GM18499 (cell line): ENCODE measurements around the gene NFXL1.
"Not testable (repeated sequence)": the region's sequence is repeated elsewhere in the genome, so short reads cannot be mapped to it uniquely, and the experiment has no call there.

ENCODE experiments used
- ATAC-seq: cut with Tn5 transposase; IDR thresholded peaks from one replicate; pipeline ENCODE4 v1.9.1; 2021; ENCODE audit warnings: moderate number of reproducible peaks; ENCODE audit not compliant: insufficient read depth, unreplicated experiment

Gene NFXL1

GRCh38 chr4:47914220-47914925, at the start of gene NFXL1:
Gene NFXL1 (minus strand): TSS chr4:47914583. CDS start chr4:47914203, 380 bp downstream.
- ATAC-seq: peak; percentile 90

DNA sequence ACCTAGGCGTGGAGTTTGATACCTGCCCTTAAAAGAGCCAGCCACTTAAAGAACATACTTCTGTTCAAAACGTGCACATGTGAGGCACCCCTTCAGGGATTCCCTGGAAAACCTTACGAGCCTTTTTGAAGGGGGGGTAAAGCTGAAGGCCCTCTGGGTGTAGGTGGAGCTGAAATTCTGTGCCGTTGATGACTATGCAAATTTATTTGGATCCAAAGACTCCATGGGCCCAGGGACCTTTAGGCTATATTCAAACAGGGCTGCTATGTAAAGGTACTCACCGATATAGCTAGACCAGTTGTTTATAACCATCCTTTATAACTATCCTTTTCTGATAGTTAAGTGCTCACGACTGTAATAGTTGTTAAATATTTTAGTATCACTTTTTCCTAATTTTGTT, 40.3 kb upstream of the NFXL1 start:
- no peak for ATAC-seq

DNA sequence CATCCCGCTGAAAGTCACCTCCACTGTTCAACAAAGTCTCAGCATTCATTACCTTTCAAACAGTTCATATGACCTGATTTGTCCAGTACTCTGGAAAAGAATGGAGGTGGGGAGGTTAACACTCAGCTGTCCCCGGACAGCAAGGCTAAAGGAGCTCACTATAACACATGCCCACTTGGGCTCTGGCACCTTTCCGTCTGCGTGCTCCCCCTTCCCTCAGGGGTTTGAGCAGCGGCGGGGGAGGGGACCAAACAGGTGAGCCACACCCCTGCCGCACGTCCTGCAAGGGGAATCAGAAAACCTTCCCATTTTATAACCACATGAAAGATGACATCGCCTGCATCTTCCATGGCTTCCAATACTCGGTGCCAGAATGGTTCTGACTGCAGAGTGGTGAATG, 39.9 kb upstream of the NFXL1 start:
- no peak for ATAC-seq

- ATAC-seq: no peak
These were observed 31.7 kb upstream of the NFXL1 start for GRCh38 chr4:47945930-47946726.

DNA sequence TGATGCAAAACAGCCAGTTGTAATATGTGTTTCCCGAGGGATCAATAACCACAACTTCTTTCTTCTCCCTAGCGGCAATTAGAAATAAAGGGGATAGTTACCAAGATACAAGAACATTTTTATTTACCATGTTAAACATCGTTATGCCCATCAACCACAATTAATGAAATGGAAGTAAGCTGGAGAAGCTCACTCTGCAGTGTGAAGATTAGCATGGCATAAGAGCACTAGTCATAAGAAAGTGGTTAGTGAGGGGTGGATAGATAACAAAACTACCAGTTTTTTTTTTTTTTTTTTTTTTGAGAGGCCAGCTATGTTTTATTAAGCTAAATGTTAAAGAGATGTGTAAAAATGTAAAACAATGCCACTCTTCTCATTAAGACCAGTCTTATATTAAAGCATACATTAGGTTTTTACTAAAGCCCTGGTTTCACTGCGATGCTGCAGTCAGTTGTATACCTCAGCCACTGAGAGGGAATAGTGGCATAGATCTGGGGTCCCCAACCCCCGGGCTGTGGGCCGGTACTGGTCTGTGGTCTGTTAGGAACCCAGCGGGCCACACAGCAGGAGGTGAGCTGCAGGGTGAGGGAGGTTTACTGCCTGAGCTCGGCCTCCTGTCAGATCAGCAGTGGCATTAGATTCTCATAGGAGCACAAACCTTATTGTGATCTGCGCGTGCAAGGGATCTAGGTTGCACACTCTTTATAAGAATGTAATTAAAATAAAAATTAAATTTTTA, 27.9 kb upstream of the NFXL1 start:
- ATAC-seq: no peak

DNA sequence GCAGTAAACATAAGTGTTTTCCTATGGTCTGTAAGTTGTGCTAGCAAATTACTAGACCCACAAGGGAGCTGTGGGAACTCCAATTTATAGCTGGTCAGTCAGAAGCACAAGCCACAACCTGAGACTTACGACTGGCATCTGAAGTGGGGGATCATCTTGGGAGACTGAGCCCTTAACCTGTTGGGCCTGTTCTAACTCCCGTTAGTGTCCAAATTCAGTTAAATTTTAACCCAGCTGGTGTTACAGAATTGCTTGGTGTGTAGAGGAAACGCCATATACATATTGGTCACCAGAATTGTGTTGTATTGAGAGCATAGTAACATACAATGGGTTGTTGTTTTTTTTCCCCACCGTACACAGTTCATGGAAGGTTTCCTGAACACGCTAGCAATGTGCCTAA, 25.1 kb upstream of the NFXL1 start:
- no peak for ATAC-seq

GRCh38 chr4:47936336-47936735, 22.0 kb upstream of the NFXL1 start:
- no peak for ATAC-seq

DNA sequence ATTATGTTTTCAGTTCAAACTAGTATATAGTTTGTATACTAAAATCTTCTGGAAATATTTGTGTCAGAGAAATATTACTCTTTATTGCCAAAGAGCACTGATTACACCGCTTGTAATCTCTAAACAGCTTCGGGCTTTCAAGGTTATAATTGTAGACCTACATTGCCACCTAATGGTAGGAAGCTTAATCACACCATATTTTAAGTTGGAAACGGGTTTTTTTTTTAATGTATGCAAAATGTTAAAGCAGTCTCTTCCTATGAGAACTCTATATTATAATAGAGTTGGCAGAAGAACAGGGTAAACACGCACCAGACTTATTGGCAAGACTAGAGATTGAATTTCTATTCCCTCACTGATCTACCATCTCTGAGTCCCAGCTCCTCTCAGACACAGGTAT, 19.5 kb upstream of the NFXL1 start:
- peak; percentile 60 for ATAC-seq

DNA sequence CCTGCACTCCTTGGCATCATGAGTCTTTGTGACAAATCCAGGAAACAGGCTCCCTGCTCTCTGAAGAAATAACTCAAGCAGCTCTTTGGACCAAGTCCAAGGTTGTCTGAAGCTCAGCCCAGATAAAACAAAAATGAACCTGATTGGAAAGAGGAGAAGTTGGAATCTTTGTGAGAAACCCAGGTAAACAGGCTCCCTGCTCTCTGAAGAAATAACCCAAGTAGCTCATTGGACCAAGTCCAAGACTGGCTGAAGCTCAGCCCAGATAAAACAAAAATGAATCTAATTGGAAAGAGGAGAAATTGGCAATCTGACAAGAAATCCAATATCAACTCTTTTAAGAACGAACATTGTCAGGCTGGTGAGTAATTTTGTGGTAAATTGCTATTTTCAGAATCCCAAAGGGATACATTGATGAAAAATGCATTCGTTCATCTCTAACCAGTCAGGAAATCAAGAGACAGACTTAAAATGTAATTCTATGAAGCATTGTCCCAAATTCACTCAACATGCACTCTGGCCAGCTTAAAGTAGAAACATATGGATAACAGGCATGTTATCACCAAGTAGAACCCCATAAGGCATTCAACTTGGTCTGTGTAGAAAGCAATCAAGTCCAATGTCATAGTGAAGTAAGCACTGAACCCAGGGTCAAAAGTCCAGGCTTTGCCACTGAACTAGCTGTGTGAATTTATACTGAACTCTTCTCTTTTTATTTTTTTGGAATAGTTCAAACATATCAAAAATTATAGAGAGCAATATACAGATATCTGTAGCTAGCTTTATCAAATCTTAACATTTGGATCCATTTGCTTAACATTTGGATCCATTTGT, 16.8 kb upstream of the NFXL1 start:
- no peak for ATAC-seq

DNA sequence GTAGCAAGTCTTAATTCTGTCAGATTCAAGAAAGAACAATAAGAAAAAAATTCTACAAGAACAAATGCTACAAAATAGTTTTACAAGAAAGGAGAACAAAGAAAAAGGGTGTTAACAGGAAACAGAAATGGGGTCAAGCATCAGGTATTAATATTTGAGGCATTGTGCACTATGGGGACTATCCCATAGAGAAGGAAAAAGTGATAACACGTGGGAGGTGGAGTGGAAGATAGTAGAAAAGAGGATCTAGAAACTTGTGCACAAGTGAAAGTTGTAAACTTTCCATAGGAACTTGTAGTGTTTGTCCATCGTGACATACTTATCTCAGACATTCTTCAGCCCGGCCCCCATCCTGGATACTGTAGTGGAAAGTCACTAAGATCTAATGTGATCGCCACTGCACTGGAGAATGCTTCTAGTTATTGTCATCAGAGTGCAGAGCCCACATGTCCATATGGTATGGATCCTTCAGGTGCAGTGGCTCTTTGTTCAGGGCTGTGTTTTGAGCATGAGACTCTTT, 15.4 kb upstream of the NFXL1 start:
- no peak for ATAC-seq

GRCh38 chr4:47926667-47927258, 12.4 kb upstream of the NFXL1 start:
- ATAC-seq: peak; percentile 93

GRCh38 chr4:47923261-47923608, 8.9 kb upstream of the NFXL1 start:
- not testable (repeated sequence) for ATAC-seq

DNA sequence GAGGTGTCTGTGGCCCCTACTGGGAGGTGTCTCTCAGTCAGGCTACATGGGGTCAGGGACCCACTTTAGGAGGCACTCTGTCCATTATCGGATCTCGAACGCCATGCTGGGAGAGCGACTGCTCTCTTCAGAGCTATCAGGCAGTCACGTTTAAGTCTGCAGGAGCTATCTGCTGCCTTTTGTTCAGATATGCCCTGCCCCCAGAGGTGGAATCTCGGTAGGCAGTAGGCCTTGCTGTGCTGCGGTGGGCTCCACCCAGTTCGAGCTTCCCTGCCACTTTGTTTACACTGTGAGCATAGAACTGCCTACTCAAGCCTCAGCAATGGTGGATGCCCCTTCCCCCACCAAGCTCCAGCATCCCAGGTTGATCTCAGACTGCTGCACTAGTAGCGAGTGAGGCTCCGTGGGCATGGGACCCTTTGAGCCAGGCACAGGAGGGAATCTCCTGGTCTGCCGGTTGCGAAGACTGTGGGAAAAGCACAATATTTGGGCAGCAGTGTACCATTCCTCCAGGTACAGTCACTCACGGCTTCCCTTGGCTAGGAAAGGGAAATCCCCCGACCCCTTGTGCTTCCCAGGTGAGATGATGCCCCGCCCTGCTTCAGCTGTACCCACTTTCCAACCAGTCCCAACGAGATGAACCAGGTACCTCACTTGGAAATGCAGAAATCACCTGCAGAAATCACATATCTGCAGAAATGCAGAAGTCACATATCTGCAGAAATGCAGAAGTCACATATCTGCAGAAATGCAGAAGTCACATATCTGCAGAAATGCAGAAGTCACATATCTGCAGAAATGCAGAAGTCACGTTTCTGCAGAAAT, 8.3 kb upstream of the NFXL1 start:
- ATAC-seq: not testable (repeated sequence)

- ATAC-seq: not testable (repeated sequence)
These were observed 2.8 kb upstream of the NFXL1 start for GRCh38 chr4:47917163-47917562.

- ATAC-seq: no peak
These were observed 995 bp upstream of the NFXL1 start for GRCh38 chr4:47915378-47915777.

- peak; percentile 15 for ATAC-seq
These were observed 499 bp upstream of the NFXL1 start for GRCh38 chr4:47914926-47915237.

- peak; percentile 4 for ATAC-seq
These were observed 543 bp downstream of the NFXL1 start for GRCh38 chr4:47913861-47914219.

GRCh38 chr4:47913330-47913729, 1.1 kb downstream of the NFXL1 start:
- no peak for ATAC-seq

GRCh38 chr4:47907089-47907646, 7.2 kb downstream of the NFXL1 start:
- ATAC-seq: no peak
